Measurements from ENCODE around the gene PANX2. TPM values are rescaled to one million over a fixed set of nuclear protein-coding genes. Genes with fewer than 3 reads are reported as not detected.

The PANX2 gene
- total and polyA plus RNA-seq, 4 donors, result 0.39 to 14.8 (median 1.5) TPM

- Histone ChIP-seq H3K9ac (ENCODE audit: low read depth in 1 of 2, low read length in 2 of 2) (no peak overlapping the region), H3K4me3 (ENCODE audit: low read depth in 1 of 3, low read length in 3 of 3) (no peak overlapping the region), H3K4me1 (ENCODE audit: control insufficient read depth in 4 of 4, insufficient read depth in 4 of 4, low read length in 3 of 4) (peaks cover 4 to 15% (median 7%) of the 10 kb centered on the region in 4 donors), H3K9me3 (ENCODE audit: control insufficient read depth in 4 of 4, low read length in 3 of 4) (no peaks in the 10 kb centered on the region), H3K27ac (ENCODE audit: low read depth in 1 of 2, low read length in 2 of 2) (no peak overlapping the region), H3K27me3 (ENCODE audit: control insufficient read depth in 4 of 4, insufficient read depth in 4 of 4, low read length in 3 of 4) (no peaks in the 10 kb centered on the region), H3K36me3 (ENCODE audit: control insufficient read depth in 4 of 4, insufficient read depth in 3 of 4, low read depth in 1 of 4, low read length in 3 of 4) (peaks cover 28 to 76% (median 35%) of the 10 kb centered on the region in 4 donors)
- TF ChIP-seq GABPA (IDR thresholded peaks at IDR 0.05 in 1 of 2, conservative IDR thresholded peaks at IDR 0.05 in 1 of 2) (no peak), CTCF (IDR thresholded peaks at IDR 0.05; ENCODE audit: low read depth, low read length, missing input control) (peak; percentile 13), ATF3 (IDR thresholded peaks at IDR 0.05) (no peak)
- WGBS, result 94% methylated on average over 19 of the region's 19 CpGs
- no peak for DNase-seq (ENCODE audit: low spot score)
Measured at GRCh38 chr22:50221410-50222300, 51.1 kb downstream of the PANX2 start.

DNA sequence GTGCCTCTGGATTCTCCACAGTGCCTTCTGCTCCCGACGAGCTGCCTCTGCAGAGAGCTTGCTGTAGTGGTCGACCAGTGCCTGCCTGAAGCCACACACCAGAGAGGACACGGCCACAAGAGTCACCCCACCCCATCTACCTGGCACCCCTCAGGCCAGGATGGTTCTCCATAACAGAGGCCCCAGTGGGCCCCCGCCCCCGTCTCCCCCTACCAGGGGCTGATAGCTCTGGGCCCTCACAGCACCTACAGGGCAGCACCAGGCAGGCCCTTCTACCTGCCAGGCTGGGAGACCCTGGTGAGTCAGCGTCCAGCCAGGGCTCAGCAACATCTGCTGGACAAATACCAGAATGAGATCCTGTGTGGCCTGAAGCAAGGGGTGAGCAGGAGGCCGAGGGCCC, 52.0 kb downstream of the PANX2 start:
- no peaks in the 10 kb centered on the region for H3K9me3 ChIP-seq (ENCODE audit: control insufficient read depth in 4 of 4, low read length in 3 of 4)
- 91% methylated on average over 8 of the region's 8 CpGs for WGBS
- no peak for TF ChIP-seq ATF3 (IDR thresholded peaks at IDR 0.05)
- TF ChIP-seq FOXA2 (IDR thresholded peaks at IDR 0.05), result no peak
- TF ChIP-seq YY1 (IDR thresholded peaks at IDR 0.05), result no peak
- no peak for TF ChIP-seq TAF1 (conservative IDR thresholded peaks at IDR 0.05)
- no peak for TF ChIP-seq RXRA (IDR thresholded peaks at IDR 0.05)
- peaks cover 23 to 71% (median 33%) of the 10 kb centered on the region in 4 donors for H3K36me3 ChIP-seq (ENCODE audit: control insufficient read depth in 4 of 4, insufficient read depth in 3 of 4, low read depth in 1 of 4, low read length in 3 of 4)
- no peaks in the 10 kb centered on the region for H3K27me3 ChIP-seq (ENCODE audit: control insufficient read depth in 4 of 4, insufficient read depth in 4 of 4, low read length in 3 of 4)
- H3K4me3 ChIP-seq (ENCODE audit: low read depth in 1 of 3, low read length in 3 of 3), result no peak overlapping the region
- peaks cover 4 to 11% (median 7%) of the 10 kb centered on the region in 4 donors for H3K4me1 ChIP-seq (ENCODE audit: control insufficient read depth in 4 of 4, insufficient read depth in 4 of 4, low read length in 3 of 4)
- no peak for DNase-seq (ENCODE audit: low spot score)
- no peak overlapping the region for H3K9ac ChIP-seq (ENCODE audit: low read depth in 1 of 2, low read length in 2 of 2)
- H3K27ac ChIP-seq (ENCODE audit: low read depth in 1 of 2, low read length in 2 of 2), result no peak overlapping the region

GRCh38 chr22:50224071-50224470, 53.5 kb downstream of the PANX2 start:
- no peak for DNase-seq (ENCODE audit: low spot score)
- Histone ChIP-seq H3K27me3 (ENCODE audit: control insufficient read depth in 4 of 4, insufficient read depth in 4 of 4, low read length in 3 of 4) (no peaks in the 10 kb centered on the region), H3K27ac (ENCODE audit: low read depth in 1 of 2, low read length in 2 of 2) (no peak overlapping the region), H3K4me3 (ENCODE audit: low read depth in 1 of 3, low read length in 3 of 3) (no peak overlapping the region), H3K36me3 (ENCODE audit: control insufficient read depth in 4 of 4, insufficient read depth in 3 of 4, low read depth in 1 of 4, low read length in 3 of 4) (peaks cover 15 to 70% (median 33%) of the 10 kb centered on the region in 4 donors), H3K9ac (ENCODE audit: low read depth in 1 of 2, low read length in 2 of 2) (no peak overlapping the region), H3K9me3 (ENCODE audit: control insufficient read depth in 4 of 4, low read length in 3 of 4) (no peaks in the 10 kb centered on the region), H3K4me1 (ENCODE audit: control insufficient read depth in 4 of 4, insufficient read depth in 4 of 4, low read length in 3 of 4) (peaks cover 2 to 6% (median 4%) of the 10 kb centered on the region in 4 donors)
- WGBS, result 96% methylated on average over 16 of the region's 16 CpGs
- TF ChIP-seq GABPA (IDR thresholded peaks at IDR 0.05 in 1 of 2, conservative IDR thresholded peaks at IDR 0.05 in 1 of 2) (no peak), HNF4G (IDR thresholded peaks at IDR 0.05) (no peak), RAD21 (IDR thresholded peaks at IDR 0.05) (no peak), EGR1 (IDR thresholded peaks at IDR 0.05; ENCODE audit: low read depth in 2 of 2) (no peak), NR2F2 (IDR thresholded peaks at IDR 0.05) (no peak), ZBTB33 (IDR thresholded peaks at IDR 0.05) (no peak), FOXA1 (IDR thresholded peaks at IDR 0.05) (no peak), TAF1 (conservative IDR thresholded peaks at IDR 0.05) (no peak), JUND (IDR thresholded peaks at IDR 0.05) (no peak)
- TF ChIP-seq, protein P1, sequence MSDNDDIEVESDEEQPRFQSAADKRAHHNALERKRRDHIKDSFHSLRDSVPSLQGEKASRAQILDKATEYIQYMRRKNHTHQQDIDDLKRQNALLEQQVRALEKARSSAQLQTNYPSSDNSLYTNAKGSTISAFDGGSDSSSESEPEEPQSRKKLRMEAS (IDR thresholded peaks at IDR 0.05), result no peak
- TF ChIP-seq, protein P2, sequence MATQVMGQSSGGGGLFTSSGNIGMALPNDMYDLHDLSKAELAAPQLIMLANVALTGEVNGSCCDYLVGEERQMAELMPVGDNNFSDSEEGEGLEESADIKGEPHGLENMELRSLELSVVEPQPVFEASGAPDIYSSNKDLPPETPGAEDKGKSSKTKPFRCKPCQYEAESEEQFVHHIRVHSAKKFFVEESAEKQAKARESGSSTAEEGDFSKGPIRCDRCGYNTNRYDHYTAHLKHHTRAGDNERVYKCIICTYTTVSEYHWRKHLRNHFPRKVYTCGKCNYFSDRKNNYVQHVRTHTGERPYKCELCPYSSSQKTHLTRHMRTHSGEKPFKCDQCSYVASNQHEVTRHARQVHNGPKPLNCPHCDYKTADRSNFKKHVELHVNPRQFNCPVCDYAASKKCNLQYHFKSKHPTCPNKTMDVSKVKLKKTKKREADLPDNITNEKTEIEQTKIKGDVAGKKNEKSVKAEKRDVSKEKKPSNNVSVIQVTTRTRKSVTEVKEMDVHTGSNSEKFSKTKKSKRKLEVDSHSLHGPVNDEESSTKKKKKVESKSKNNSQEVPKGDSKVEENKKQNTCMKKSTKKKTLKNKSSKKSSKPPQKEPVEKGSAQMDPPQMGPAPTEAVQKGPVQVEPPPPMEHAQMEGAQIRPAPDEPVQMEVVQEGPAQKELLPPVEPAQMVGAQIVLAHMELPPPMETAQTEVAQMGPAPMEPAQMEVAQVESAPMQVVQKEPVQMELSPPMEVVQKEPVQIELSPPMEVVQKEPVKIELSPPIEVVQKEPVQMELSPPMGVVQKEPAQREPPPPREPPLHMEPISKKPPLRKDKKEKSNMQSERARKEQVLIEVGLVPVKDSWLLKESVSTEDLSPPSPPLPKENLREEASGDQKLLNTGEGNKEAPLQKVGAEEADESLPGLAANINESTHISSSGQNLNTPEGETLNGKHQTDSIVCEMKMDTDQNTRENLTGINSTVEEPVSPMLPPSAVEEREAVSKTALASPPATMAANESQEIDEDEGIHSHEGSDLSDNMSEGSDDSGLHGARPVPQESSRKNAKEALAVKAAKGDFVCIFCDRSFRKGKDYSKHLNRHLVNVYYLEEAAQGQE (IDR thresholded peaks at IDR 0.05), result no peak
